ENCODE results near the gene GPR62.
A peak's percentile ranks its signal among the peaks of the same experiment; 100 is the strongest.

- TF ChIP-seq CTCF (IDR thresholded peaks at IDR 0.05; ENCODE audit: low read depth, low read length) (peak; percentile 14), MYC (IDR thresholded peaks at IDR 0.05; ENCODE audit: low read depth, low read length) (no peak)
These were observed 20.8 kb downstream of the GPR62 start for GRCh38 chr3:51975852-51976549.
